ENCODE results near the gene CCDC69. TPM values are rescaled to one million over a fixed set of nuclear protein-coding genes. Genes with fewer than 3 reads are reported as not detected.
A peak's percentile ranks its signal among the peaks of the same experiment; 100 is the strongest.

Gene CCDC69
- total and polyA plus RNA-seq, 9 donors = 22.6 to 158 (median 37.3) TPM

DNA sequence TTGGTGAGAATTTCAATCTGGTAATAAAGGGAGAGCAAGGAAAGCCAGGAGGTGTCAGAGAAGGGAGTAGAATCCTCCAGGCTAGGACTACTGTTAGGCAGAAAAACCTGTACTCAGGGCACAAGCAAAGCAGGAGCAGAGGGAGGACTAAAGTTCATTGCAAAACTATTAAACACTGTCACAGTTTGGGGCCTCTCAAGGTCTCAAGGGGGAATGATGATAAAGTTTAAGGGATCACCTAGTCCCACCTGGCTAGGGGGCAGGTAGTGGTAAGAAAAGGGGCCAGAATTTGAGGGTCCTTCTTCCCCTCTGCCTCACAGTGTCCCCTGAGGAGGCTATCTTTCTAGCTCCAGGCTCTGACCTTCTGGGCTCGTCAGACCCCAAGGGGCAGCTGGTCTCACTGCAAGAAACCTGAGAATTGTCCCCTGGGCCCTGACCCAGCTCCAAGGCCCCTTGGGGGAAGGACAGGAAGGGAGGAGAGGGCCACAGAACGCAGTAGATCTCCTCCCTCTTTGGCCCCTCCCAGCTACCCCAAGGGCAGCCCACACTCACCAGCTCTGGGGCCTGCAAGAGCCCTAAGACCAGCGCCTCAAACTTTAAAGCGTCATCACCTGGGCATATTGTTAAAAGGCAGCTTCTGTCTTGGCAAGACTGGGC is 974 bp downstream of the CCDC69 start:
- no peaks in the 10 kb centered on the region for H3K9me3 ChIP-seq
- peak in 3 of 5 donors; percentile 37 to 53 (median 41) for DNase-seq
- H3K4me1 ChIP-seq (ENCODE audit: insufficient read depth) = peaks cover 14% of the 10 kb centered on the region
- peak overlapping the region; percentile 73 for H3K4me3 ChIP-seq
- H3K27ac ChIP-seq = peak overlapping the region; percentile 6 to 54
- 21 to 25% (median 22%) methylated on average over 4 of the region's 4 CpGs for WGBS, 3 donors
- H3K27me3 ChIP-seq = no peaks in the 10 kb centered on the region
- intact Hi-C loops (cut with DNase I) = loop anchor here in 1 of 4 donors (2.0 to 10.0 kb wide), 2 partner anchors 32 to 98 kb away; no protein-coding TSS in a partner anchor
- H3K36me3 ChIP-seq = no peaks in the 10 kb centered on the region
- TF ChIP-seq CTCF (IDR thresholded peaks at IDR 0.05) (no peak), EP300 (IDR thresholded peaks at IDR 0.05) (no peak), POLR2A (IDR thresholded peaks at IDR 0.05) (no peak)

- intact Hi-C loops (cut with DNase I) = loop anchor here in 1 of 4 donors (2.0 to 10.0 kb wide), 2 partner anchors 31 to 97 kb away; no protein-coding TSS in a partner anchor
- Histone ChIP-seq H3K36me3 (no peaks in the 10 kb centered on the region), H3K27me3 (no peaks in the 10 kb centered on the region), H3K27ac (peak overlapping the region in 1 of 2 donors; percentile 14), H3K4me3 (peak overlapping the region; percentile 73), H3K9me3 (no peaks in the 10 kb centered on the region), H3K4me1 (ENCODE audit: insufficient read depth) (peaks cover 14% of the 10 kb centered on the region)
- no peak for DNase-seq
- TF ChIP-seq CTCF (IDR thresholded peaks at IDR 0.05) (no peak), POLR2A (IDR thresholded peaks at IDR 0.05) (no peak), EP300 (IDR thresholded peaks at IDR 0.05) (no peak)
- WGBS, 3 donors = 73 to 89% (median 88%) methylated on average over 6 of the region's 6 CpGs
Observed at GRCh38 chr5:151222054-151222789, 1.7 kb downstream of the CCDC69 start.

GRCh38 chr5:151221574-151221973 is 2.3 kb downstream of the CCDC69 start:
- WGBS, 3 donors = 63 to 88% (median 70%) methylated on average over 3 of the region's 3 CpGs
- TF ChIP-seq EP300 (IDR thresholded peaks at IDR 0.05) (no peak), POLR2A (IDR thresholded peaks at IDR 0.05) (no peak), CTCF (IDR thresholded peaks at IDR 0.05) (no peak)
- Histone ChIP-seq H3K4me3 (peak overlapping the region; percentile 73), H3K27ac (peak overlapping the region in 1 of 2 donors; percentile 14), H3K4me1 (ENCODE audit: insufficient read depth) (peaks cover 14% of the 10 kb centered on the region), H3K9me3 (no peaks in the 10 kb centered on the region), H3K36me3 (no peaks in the 10 kb centered on the region), H3K27me3 (no peaks in the 10 kb centered on the region)
- no peak for DNase-seq
- intact Hi-C loops (cut with DNase I) = loop anchor here in 1 of 4 donors (10.0 kb wide), 1 partner anchor 97 kb away; no protein-coding TSS in a partner anchor

GRCh38 chr5:151219789-151220188 is 4.1 kb downstream of the CCDC69 start:
- no peaks in the 10 kb centered on the region for H3K36me3 ChIP-seq
- H3K9me3 ChIP-seq = no peaks in the 10 kb centered on the region
- WGBS, 3 donors = 76 to 80% (median 78%) methylated on average over 7 of the region's 7 CpGs
- no peaks in the 10 kb centered on the region for H3K27me3 ChIP-seq
- no peak overlapping the region for H3K27ac ChIP-seq
- peaks cover 14% of the 10 kb centered on the region for H3K4me1 ChIP-seq (ENCODE audit: insufficient read depth)
- intact Hi-C loops (cut with DNase I) = loop anchor here in 1 of 4 donors (10.0 kb wide), 1 partner anchor 95 kb away; no protein-coding TSS in a partner anchor
- no peak for DNase-seq
- H3K4me3 ChIP-seq = no peak overlapping the region
- TF ChIP-seq CTCF (IDR thresholded peaks at IDR 0.05) (no peak), POLR2A (IDR thresholded peaks at IDR 0.05) (no peak), EP300 (IDR thresholded peaks at IDR 0.05) (no peak)
